ENCODE measurements around the gene TRIM46. TPM values are rescaled to one million over a fixed set of nuclear protein-coding genes. Genes with fewer than 3 reads are reported as not detected.

Gene TRIM46
- total RNA-seq, 1 donor from 2014 or later: 8.1 TPM

DNA sequence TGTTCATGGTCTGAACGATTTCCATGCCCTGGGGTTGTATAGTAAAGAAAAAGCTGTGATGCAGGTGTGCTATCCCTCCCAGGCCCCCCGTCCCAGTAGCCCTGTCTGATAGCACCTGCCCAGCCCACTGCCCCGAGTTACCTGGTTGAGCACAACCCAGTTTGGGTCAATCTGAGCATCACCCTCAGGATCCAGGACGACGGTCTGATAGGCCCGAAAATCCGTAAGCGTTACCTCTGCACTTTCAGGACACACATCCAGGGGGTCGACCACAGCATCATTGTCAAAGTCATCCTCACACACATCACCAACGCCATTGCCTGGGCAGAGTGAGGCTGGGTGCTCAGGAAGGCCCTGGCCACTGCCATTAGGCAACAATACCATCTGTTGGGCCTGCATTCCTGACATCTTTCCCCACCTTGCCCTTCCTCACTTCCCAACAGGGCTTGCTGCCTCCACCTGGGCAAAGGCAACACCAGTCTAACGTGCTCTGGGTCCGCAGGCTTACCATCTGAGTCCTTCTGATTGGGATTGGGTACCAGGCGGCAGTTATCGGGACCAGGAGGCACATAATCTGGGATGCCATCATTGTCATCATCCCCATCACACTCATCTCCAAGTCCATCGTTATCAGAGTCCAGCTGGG, 24.4 kb downstream of the TRIM46 start:
- Mint-ChIP-seq H3K27me3 (no peaks in the 10 kb centered on the region), H3K36me3 (peaks cover 13% of the 10 kb centered on the region), H3K9me3 (no peaks in the 10 kb centered on the region), H3K4me3 (peak overlapping the region; percentile 50), H3K4me1 (ENCODE audit: unreplicated experiment) (peaks cover 28% of the 10 kb centered on the region), H3K27ac (no peak overlapping the region)
- TF ChIP-seq, protein P1, sequence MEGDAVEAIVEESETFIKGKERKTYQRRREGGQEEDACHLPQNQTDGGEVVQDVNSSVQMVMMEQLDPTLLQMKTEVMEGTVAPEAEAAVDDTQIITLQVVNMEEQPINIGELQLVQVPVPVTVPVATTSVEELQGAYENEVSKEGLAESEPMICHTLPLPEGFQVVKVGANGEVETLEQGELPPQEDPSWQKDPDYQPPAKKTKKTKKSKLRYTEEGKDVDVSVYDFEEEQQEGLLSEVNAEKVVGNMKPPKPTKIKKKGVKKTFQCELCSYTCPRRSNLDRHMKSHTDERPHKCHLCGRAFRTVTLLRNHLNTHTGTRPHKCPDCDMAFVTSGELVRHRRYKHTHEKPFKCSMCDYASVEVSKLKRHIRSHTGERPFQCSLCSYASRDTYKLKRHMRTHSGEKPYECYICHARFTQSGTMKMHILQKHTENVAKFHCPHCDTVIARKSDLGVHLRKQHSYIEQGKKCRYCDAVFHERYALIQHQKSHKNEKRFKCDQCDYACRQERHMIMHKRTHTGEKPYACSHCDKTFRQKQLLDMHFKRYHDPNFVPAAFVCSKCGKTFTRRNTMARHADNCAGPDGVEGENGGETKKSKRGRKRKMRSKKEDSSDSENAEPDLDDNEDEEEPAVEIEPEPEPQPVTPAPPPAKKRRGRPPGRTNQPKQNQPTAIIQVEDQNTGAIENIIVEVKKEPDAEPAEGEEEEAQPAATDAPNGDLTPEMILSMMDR (conservative IDR thresholded peaks at IDR 0.05): no peak
- DNase-seq (ENCODE audit: extremely low spot score, unreplicated experiment): no peak

DNA sequence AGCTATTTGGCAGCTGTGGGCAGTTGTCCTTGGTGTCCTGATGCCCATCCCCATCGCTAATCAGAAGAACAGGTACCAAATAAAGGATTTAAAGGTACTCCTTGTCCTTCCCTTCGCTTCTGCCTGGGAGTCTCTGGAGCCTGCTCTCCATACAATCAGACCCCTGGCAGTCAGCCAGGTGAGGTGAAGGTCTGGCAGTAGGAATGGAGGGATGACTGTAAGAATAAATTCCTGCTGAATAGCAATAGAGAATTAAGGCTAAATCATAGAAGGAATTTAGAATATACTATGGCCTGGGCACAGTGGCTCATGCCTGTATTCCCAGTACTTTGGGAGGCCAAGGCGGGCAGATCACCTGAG, 24.9 kb downstream of the TRIM46 start:
- DNase-seq (ENCODE audit: extremely low spot score, unreplicated experiment): no peak
- Mint-ChIP-seq H3K4me1 (ENCODE audit: unreplicated experiment) (peaks cover 24% of the 10 kb centered on the region), H3K9me3 (no peaks in the 10 kb centered on the region), H3K36me3 (peaks cover 13% of the 10 kb centered on the region), H3K27me3 (no peaks in the 10 kb centered on the region), H3K27ac (no peak overlapping the region), H3K4me3 (no peak overlapping the region)
- TF ChIP-seq, protein P1 (conservative IDR thresholded peaks at IDR 0.05): no peak

DNA sequence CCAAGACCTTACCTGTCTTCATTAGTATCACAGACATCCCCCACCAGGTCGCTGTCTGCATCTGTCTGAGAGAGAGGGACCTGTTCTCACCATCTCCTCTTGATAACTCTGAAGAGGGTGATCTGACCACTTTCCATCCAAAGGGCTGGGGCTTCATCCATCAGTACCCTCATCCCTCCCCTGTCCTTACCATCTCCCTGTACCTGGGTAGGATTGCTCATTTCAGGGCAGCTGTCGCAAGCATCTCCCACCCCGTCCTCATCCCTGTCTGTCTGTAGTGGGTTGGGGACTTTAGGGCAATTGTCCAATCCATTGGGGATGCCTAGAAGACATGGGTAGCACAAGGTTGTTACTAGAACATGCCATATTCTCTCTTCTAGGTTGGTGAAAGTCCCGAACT, 26.1 kb downstream of the TRIM46 start:
- TF ChIP-seq, protein P1 (conservative IDR thresholded peaks at IDR 0.05): no peak
- peaks cover 15% of the 10 kb centered on the region for H3K4me1 Mint-ChIP-seq (ENCODE audit: unreplicated experiment)
- H3K27me3 Mint-ChIP-seq: no peaks in the 10 kb centered on the region
- no peak overlapping the region for H3K4me3 Mint-ChIP-seq
- no peak overlapping the region for H3K27ac Mint-ChIP-seq
- H3K36me3 Mint-ChIP-seq: peaks cover 13% of the 10 kb centered on the region
- H3K9me3 Mint-ChIP-seq: no peaks in the 10 kb centered on the region
- DNase-seq (ENCODE audit: extremely low spot score, unreplicated experiment): no peak

DNA sequence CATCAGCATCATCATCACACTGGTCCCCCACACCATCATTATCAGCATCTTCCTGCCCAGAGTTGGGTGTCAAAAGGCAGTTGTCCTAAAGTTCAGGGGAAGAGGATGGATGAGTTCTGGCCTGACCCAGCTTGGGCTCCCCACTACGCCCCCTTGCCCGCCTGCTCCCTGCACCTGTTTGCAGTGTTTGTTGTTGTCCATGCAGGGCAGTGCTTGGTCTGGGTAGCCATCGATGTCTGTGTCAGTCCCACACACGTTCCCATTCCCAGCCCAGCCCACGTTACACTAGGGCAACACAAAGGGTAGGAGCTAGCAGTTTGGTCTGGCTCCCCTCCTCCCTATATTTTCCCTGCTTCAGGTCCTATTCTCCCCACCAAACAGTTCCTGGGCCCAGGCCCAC, 27.3 kb downstream of the TRIM46 start:
- no peaks in the 10 kb centered on the region for H3K27me3 Mint-ChIP-seq

DNA sequence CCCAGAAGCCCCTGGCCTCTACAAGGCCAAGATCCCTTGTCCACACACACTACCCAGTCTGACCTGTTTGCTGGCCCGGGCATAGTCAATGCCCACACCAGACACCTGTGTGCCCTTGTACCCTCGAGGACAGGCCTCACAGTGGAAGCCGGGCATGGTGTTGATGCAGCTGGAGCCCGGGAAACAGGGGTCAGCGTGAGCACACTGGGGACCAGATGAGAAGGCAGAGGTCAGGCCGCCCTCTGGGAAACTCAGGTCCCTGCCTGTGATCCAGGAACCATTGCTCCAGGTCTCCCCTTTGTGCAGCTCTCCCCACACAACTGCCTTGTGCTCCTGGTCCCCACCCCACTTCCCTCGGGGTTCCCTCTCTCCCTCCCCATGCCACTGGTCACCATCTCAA, 28.5 kb downstream of the TRIM46 start:
- TF ChIP-seq, protein P1 (conservative IDR thresholded peaks at IDR 0.05): no peak
- no peaks in the 10 kb centered on the region for H3K9me3 Mint-ChIP-seq
- no peak overlapping the region for H3K4me3 Mint-ChIP-seq
- peaks cover 13% of the 10 kb centered on the region for H3K36me3 Mint-ChIP-seq
- no peak for DNase-seq (ENCODE audit: extremely low spot score, unreplicated experiment)
- no peak overlapping the region for H3K27ac Mint-ChIP-seq
- H3K4me1 Mint-ChIP-seq (ENCODE audit: unreplicated experiment): peaks cover 6% of the 10 kb centered on the region
- no peaks in the 10 kb centered on the region for H3K27me3 Mint-ChIP-seq

More for the DNA sequence above, 27.3 kb downstream of the TRIM46 start:
- TF ChIP-seq, protein P1 (conservative IDR thresholded peaks at IDR 0.05): no peak
- H3K27ac Mint-ChIP-seq: no peak overlapping the region
- H3K4me1 Mint-ChIP-seq (ENCODE audit: unreplicated experiment): peaks cover 7% of the 10 kb centered on the region
- no peaks in the 10 kb centered on the region for H3K9me3 Mint-ChIP-seq
- no peak for DNase-seq (ENCODE audit: extremely low spot score, unreplicated experiment)
- H3K4me3 Mint-ChIP-seq: no peak overlapping the region
- peaks cover 13% of the 10 kb centered on the region for H3K36me3 Mint-ChIP-seq

All from type B pancreatic cell (in vitro differentiated cells).